DMS114 treated with DMSO at 0.1 percent for 48 hours (cell line): ENCODE measurements around the gene PTPRCAP.
"Not testable (repeated sequence)": the region's sequence is repeated elsewhere in the genome, so short reads cannot be mapped to it uniquely, and the experiment has no call there.

Experiments used
- DNase-seq: peaks from one replicate; lab custom pipeline; 2025; ENCODE audit not compliant: unreplicated experiment; lab: John Stamatoyannopoulos, UW

PTPRCAP gene

GRCh38 chr11:67410984-67411784 lies 26.3 kb downstream of the PTPRCAP start:
- DNase-seq: no peak

GRCh38 chr11:67410369-67410831 lies 27.1 kb downstream of the PTPRCAP start:
- DNase-seq: no peak

GRCh38 chr11:67409781-67410368 lies 27.6 kb downstream of the PTPRCAP start:
- DNase-seq: no peak

GRCh38 chr11:67409261-67409666 lies 28.2 kb downstream of the PTPRCAP start:
- no peak for DNase-seq

- DNase-seq: no peak
Observed at GRCh38 chr11:67408437-67409200, 28.9 kb downstream of the PTPRCAP start.

GRCh38 chr11:67407688-67408163 lies 29.8 kb downstream of the PTPRCAP start:
- no peak for DNase-seq

- no peak for DNase-seq
Observed at GRCh38 chr11:67406969-67407687, 30.4 kb downstream of the PTPRCAP start.

GRCh38 chr11:67406420-67406968 lies 31.0 kb downstream of the PTPRCAP start:
- no peak for DNase-seq

- no peak for DNase-seq
Observed at GRCh38 chr11:67405688-67406339, 31.7 kb downstream of the PTPRCAP start.

GRCh38 chr11:67405196-67405567 lies 32.3 kb downstream of the PTPRCAP start:
- no peak for DNase-seq

GRCh38 chr11:67404515-67405195 lies 32.8 kb downstream of the PTPRCAP start:
- DNase-seq: no peak

GRCh38 chr11:67403085-67403484 lies 34.4 kb downstream of the PTPRCAP start:
- not testable (repeated sequence) for DNase-seq

- not testable (repeated sequence) for DNase-seq
Observed at GRCh38 chr11:67402192-67402839, 35.2 kb downstream of the PTPRCAP start.

GRCh38 chr11:67401495-67402191 lies 35.8 kb downstream of the PTPRCAP start, which contains the start of gene PPP1CA:
PPP1CA (minus strand) TSS chr11:67401858; CDS start chr11:67401782, 76 bp downstream.
- peak; percentile 73 for DNase-seq

- DNase-seq: no peak
Observed at GRCh38 chr11:67400942-67401494, 36.5 kb downstream of the PTPRCAP start.

- no peak for DNase-seq
Observed at GRCh38 chr11:67400251-67400941, 37.1 kb downstream of the PTPRCAP start.
